ENCODE measurements around the gene PDGFB. TPM values are rescaled to one million over a fixed set of nuclear protein-coding genes. Genes with fewer than 3 reads are reported as not detected.

Gene PDGFB
- total and polyA plus RNA-seq, 7 donors, result 1.4 to 9.6 (median 5.5) TPM

DNA sequence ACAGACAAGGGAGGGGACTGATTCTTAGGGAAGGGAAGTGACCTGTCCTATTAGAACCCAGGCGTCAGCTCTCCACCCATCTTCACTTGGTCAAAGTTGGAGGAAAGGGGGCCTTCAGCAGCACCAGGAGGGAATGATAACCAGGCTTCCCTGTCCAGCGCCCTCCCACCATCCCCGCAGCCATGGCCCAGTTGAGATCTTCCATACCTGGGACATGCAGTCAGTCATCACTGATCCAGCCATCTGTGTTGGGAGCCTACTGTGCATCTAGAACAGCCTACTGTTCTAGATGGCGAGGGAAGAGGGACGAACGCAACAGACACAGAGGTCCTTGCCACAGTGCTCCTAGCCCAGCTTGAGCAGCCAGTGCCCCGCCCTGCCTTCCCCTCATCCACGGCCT, 40.6 kb downstream of the PDGFB start:
- intact Hi-C loops (cut with DNase I), result no loop called here
- H3K4me3 ChIP-seq, result no peak overlapping the region
- no peak overlapping the region for H3K27ac ChIP-seq
- TF ChIP-seq POLR2AphosphoS5 (IDR thresholded peaks at IDR 0.05), result no peak
- no peak for TF ChIP-seq POLR2A (IDR thresholded peaks at IDR 0.05)
- no peak for TF ChIP-seq EP300 (IDR thresholded peaks at IDR 0.05)
- TF ChIP-seq, protein P1, sequence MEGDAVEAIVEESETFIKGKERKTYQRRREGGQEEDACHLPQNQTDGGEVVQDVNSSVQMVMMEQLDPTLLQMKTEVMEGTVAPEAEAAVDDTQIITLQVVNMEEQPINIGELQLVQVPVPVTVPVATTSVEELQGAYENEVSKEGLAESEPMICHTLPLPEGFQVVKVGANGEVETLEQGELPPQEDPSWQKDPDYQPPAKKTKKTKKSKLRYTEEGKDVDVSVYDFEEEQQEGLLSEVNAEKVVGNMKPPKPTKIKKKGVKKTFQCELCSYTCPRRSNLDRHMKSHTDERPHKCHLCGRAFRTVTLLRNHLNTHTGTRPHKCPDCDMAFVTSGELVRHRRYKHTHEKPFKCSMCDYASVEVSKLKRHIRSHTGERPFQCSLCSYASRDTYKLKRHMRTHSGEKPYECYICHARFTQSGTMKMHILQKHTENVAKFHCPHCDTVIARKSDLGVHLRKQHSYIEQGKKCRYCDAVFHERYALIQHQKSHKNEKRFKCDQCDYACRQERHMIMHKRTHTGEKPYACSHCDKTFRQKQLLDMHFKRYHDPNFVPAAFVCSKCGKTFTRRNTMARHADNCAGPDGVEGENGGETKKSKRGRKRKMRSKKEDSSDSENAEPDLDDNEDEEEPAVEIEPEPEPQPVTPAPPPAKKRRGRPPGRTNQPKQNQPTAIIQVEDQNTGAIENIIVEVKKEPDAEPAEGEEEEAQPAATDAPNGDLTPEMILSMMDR (IDR thresholded peaks at IDR 0.05), result no peak
- H3K36me3 ChIP-seq, result no peaks in the 10 kb centered on the region
- no peaks in the 10 kb centered on the region for H3K27me3 ChIP-seq
- no peaks in the 10 kb centered on the region for H3K9me3 ChIP-seq
- H3K4me1 ChIP-seq, result no peaks in the 10 kb centered on the region
- WGBS, 2 donors, result 93 to 94% methylated on average over 8 of the region's 8 CpGs
- peak; percentile 34 for DNase-seq

DNA sequence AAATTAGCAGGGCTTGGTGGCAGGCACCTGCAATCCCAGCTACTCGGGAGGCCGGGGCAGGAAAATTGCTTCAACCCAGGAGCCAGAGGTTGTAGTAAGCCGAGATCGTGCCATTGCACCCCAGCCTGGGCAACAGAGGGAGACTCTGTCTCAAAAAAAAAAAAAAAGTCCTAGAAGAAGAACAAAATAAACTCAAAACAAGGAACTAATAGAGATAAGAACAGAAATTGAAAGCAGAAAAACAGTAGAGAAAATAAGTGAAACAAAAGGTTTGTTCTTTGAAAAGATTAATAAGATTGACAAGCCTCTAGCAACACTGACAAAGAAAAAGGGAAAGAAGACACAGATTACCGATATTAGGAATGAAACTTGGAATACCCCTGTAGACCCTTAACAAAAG, 47.2 kb downstream of the PDGFB start:
- TF ChIP-seq POLR2AphosphoS5 (IDR thresholded peaks at IDR 0.05), result no peak
- no peak for TF ChIP-seq POLR2A (IDR thresholded peaks at IDR 0.05)
- TF ChIP-seq, protein P1 (IDR thresholded peaks at IDR 0.05), result no peak
- TF ChIP-seq EP300 (IDR thresholded peaks at IDR 0.05), result no peak
- no peaks in the 10 kb centered on the region for H3K4me1 ChIP-seq
- no peak for DNase-seq
- H3K27ac ChIP-seq, result no peak overlapping the region
- H3K36me3 ChIP-seq, result no peaks in the 10 kb centered on the region
- intact Hi-C loops (cut with DNase I), result no loop called here
- H3K9me3 ChIP-seq, result peaks cover 0 to 3% (median 2%) of the 10 kb centered on the region in 4 donors
- H3K27me3 ChIP-seq, result no peaks in the 10 kb centered on the region
- no peak overlapping the region for H3K4me3 ChIP-seq
- 88 to 89% methylated on average over 5 of the region's 5 CpGs for WGBS, 2 donors

DNA sequence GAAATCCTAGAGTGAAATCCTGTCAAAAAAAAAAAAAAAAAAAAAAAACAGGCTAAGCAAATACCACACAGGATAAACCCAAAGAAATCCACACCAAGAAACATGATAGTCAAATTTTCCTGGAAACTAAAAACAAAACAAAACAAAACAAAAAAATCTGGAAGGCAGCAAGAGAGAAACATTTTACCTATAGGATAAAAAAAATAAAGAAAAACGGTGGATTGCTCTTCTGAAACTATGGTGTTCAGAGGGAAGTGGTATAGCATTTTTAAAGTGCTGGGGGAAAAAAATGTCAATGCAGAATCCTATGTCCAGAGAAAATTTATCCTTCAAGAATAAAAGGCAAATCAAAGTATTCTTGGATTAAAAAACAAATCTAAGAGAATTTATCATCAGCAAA, 50.7 kb downstream of the PDGFB start:
- Histone ChIP-seq H3K9me3 (peaks cover 0 to 3% (median 2%) of the 10 kb centered on the region in 4 donors), H3K4me1 (no peaks in the 10 kb centered on the region), H3K4me3 (no peak overlapping the region), H3K36me3 (no peaks in the 10 kb centered on the region), H3K27me3 (no peaks in the 10 kb centered on the region), H3K27ac (no peak overlapping the region)
- WGBS, 2 donors, result 84 to 86% methylated on average over 1 of the region's 1 CpG
- intact Hi-C loops (cut with DNase I), result no loop called here
- no peak for TF ChIP-seq POLR2AphosphoS5 (IDR thresholded peaks at IDR 0.05)
- TF ChIP-seq, protein P1 (IDR thresholded peaks at IDR 0.05), result no peak
- TF ChIP-seq POLR2A (IDR thresholded peaks at IDR 0.05), result no peak
- no peak for TF ChIP-seq EP300 (IDR thresholded peaks at IDR 0.05)
- DNase-seq, result no peak

DNA sequence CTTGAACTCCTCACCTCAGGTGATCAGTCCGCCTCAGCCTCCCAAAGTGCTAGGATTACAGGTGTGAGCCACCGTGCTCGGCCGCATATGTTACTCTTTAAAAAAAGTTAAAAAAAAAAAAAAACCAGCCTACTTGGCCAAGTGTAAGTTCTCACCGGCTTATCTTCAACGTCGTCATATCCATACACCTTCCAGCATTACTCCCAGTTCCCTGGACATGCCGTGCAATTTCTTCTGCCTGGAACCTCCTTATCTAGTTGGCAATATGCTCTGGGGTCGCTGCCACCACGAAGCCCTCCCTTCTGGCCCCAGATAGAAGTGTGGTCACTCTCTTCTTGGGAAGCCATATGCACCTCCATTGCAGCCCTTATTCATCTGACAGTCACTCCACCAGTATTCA, 56.0 kb downstream of the PDGFB start:
- intact Hi-C loops (cut with DNase I), result no loop called here
- peaks cover 0 to 4% (median 0%) of the 10 kb centered on the region in 4 donors for H3K9me3 ChIP-seq
- no peaks in the 10 kb centered on the region for H3K36me3 ChIP-seq
- H3K4me3 ChIP-seq, result no peak overlapping the region
- DNase-seq, result no peak
- H3K27me3 ChIP-seq, result no peaks in the 10 kb centered on the region
- H3K27ac ChIP-seq, result no peak overlapping the region
- no peaks in the 10 kb centered on the region for H3K4me1 ChIP-seq
- 79 to 87% methylated on average over 10 of the region's 10 CpGs for WGBS, 2 donors
- TF ChIP-seq EP300 (IDR thresholded peaks at IDR 0.05) (no peak), POLR2AphosphoS5 (IDR thresholded peaks at IDR 0.05) (no peak), POLR2A (IDR thresholded peaks at IDR 0.05) (no peak)
- TF ChIP-seq, protein P1 (IDR thresholded peaks at IDR 0.05), result no peak

DNA sequence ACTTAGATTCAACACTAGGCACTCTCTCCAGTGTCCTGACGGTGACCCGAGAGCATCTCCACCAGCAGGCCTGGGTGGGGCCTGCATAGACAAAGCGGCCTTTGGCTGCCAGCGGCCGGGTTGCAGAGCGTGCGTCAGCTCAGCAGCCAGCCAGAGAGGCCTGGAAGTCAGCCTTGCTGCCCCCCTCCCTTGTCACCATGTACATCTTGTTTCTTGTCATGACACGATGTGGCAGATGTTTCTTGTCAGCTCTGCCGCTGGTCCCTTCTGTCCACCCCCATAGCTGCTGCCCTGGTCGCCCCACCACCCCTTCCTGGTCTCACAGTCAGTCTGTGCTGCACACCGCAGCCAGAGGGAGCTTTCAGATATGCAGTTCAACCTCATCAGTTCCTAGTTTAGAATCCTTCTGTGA, 59.2 kb downstream of the PDGFB start:
- Histone ChIP-seq H3K27me3 (no peaks in the 10 kb centered on the region), H3K4me1 (no peaks in the 10 kb centered on the region), H3K9me3 (peaks cover 0 to 4% (median under 1%) of the 10 kb centered on the region in 4 donors), H3K36me3 (no peaks in the 10 kb centered on the region), H3K4me3 (no peak overlapping the region), H3K27ac (peak overlapping the region; percentile 60 to 74 (median 66))
- WGBS, 2 donors, result 69 to 73% methylated on average over 11 of the region's 11 CpGs
- TF ChIP-seq POLR2A (IDR thresholded peaks at IDR 0.05) (no peak), EP300 (IDR thresholded peaks at IDR 0.05) (peak in 2 of 4 donors; percentile 45 to 73), POLR2AphosphoS5 (IDR thresholded peaks at IDR 0.05) (peak in 3 of 4 donors; percentile 46 to 73 (median 72))
- TF ChIP-seq, protein P1 (IDR thresholded peaks at IDR 0.05), result peak in 1 of 4 experiments; percentile 14
- DNase-seq, result peak; percentile 89
- intact Hi-C loops (cut with DNase I), result no loop called here

Measured in sigmoid colon (tissue), 7 donors.